OCI-LY1 (cell line): Measurements from ENCODE around the gene CCDC63.

Source experiments
- H2AFZ ChIP-seq: fragments of 200-600 bp; sonication (generic), shearing (Covaris generic); 2 replicates; pipeline ENCODE4 v1.6.0; 2014; ENCODE audit warnings: antibody characterized with exemption, mild to moderate bottlenecking, low read length
- H3F3A ChIP-seq: fragments of 200-600 bp; sonication (generic), shearing (Covaris generic); 2 replicates; pipeline ENCODE4 v1.6.0; 2014; ENCODE audit warnings: mild to moderate bottlenecking, antibody characterized with exemption, low read length, moderate library complexity; ENCODE audit not compliant: insufficient read depth
- H3K27ac ChIP-seq: fragments of 200-600 bp; sonication (generic); 2 replicates; pipeline ENCODE4 v1.5.1; 2014; ENCODE audit warnings: low read length, mixed run types, mild to moderate bottlenecking, low read depth; ENCODE audit not compliant: poor library complexity, severe bottlenecking
- H3K27me3 ChIP-seq: fragments of 200-600 bp; sonication (generic); 2 replicates; pipeline ENCODE4 v1.6.0; 2014; ENCODE audit warnings: antibody characterized with exemption, mild to moderate bottlenecking, low read length, moderate library complexity; ENCODE audit not compliant: insufficient read depth
- H3K36me3 ChIP-seq: fragments of 200-600 bp; sonication (generic); 2 replicates; pipeline ENCODE4 v1.6.1; 2014; ENCODE audit warnings: mild to moderate bottlenecking, antibody characterized with exemption, low read length, moderate library complexity, mixed read lengths; ENCODE audit not compliant: insufficient read depth
- H3K4me1 ChIP-seq: fragments of 200-600 bp; sonication (generic); 2 replicates; pipeline ENCODE4 v1.5.1; 2014; ENCODE audit warnings: mild to moderate bottlenecking, low read length, moderate library complexity; ENCODE audit not compliant: insufficient read depth, severe bottlenecking
- H3K4me2 ChIP-seq: fragments of 200-600 bp; sonication (generic), shearing (Covaris generic); 2 replicates; pipeline ENCODE4 v1.6.1; 2014; ENCODE audit warnings: low read length
- H3K4me3 ChIP-seq: fragments of 200-600 bp; sonication (generic); 2 replicates; pipeline ENCODE4 v1.5.1; 2014; ENCODE audit warnings: low read length, low read depth, mild to moderate bottlenecking, mixed read lengths; ENCODE audit not compliant: poor library complexity, severe bottlenecking
- H3K79me2 ChIP-seq: fragments of 200-600 bp; shearing (Covaris generic); 2 replicates; pipeline ENCODE4 v1.6.1; 2016; ENCODE audit warnings: mixed run types, low read length, mixed read lengths; ENCODE audit not compliant: insufficient read depth
- H3K9ac ChIP-seq: fragments of 200-600 bp; sonication (generic), shearing (Covaris generic); 2 replicates; pipeline ENCODE4 v1.6.1; 2014; ENCODE audit warnings: mild to moderate bottlenecking, low read length, mixed read lengths
- H3K9me2 ChIP-seq: fragments of 200-600 bp; sonication (generic), shearing (Covaris generic); 2 replicates; pipeline ENCODE4 v1.6.1; 2014; ENCODE audit warnings: low read depth, mild to moderate bottlenecking, low read length, mixed read lengths
- H3K9me3 ChIP-seq: fragments of 200-600 bp; shearing (Covaris generic); 2 replicates; pipeline ENCODE4 v1.6.1; 2014; ENCODE audit warnings: low read length, mixed read lengths
- H4K20me1 ChIP-seq: fragments of 200-600 bp; sonication (generic), shearing (Covaris generic); 2 replicates; pipeline ENCODE4 v1.6.0; 2016; ENCODE audit warnings: mild to moderate bottlenecking, low read length; ENCODE audit not compliant: insufficient read depth
- CTCF ChIP-seq: fragments of 200-600 bp; sonication (generic), shearing (Covaris generic); IDR thresholded peaks from 2 replicates; pipeline ENCODE4 v1.5.1; 2017; ENCODE audit warnings: mild to moderate bottlenecking, antibody characterized with exemption, low read length, moderate library complexity, mixed read lengths
- EZH2 ChIP-seq: fragments of 200-600 bp; sonication (generic), shearing (Covaris generic); IDR thresholded peaks from 2 replicates; pipeline ENCODE4 v1.8.0; 2017; ENCODE audit warnings: borderline replicate concordance, mixed run types, mild to moderate bottlenecking, antibody characterized with exemption, low read length, moderate library complexity, mixed read lengths

The CCDC63 gene

GRCh38 chr12:110934093-110934852 is 87.5 kb downstream of the CCDC63 start:
- Histone ChIP-seq H3K27me3 (no peaks in the 10 kb centered on the region), H3K4me1 (no peaks in the 10 kb centered on the region), H3K9ac (no peak overlapping the region), H3K36me3 (no peaks in the 10 kb centered on the region), H3K4me2 (no peak overlapping the region), H2AFZ (no peak overlapping the region), H3F3A (no peaks in the 10 kb centered on the region), H4K20me1 (no peaks in the 10 kb centered on the region), H3K9me2 (no peaks in the 10 kb centered on the region), H3K9me3 (no peaks in the 10 kb centered on the region), H3K4me3 (no peak overlapping the region), H3K79me2 (no peaks in the 10 kb centered on the region), H3K27ac (no peak overlapping the region)
- TF ChIP-seq EZH2 (no peak), CTCF (no peak)

- H3K27me3 ChIP-seq, result no peaks in the 10 kb centered on the region
- H3K4me2 ChIP-seq, result no peak overlapping the region
- H3K36me3 ChIP-seq, result no peaks in the 10 kb centered on the region
- no peaks in the 10 kb centered on the region for H3K79me2 ChIP-seq
- H4K20me1 ChIP-seq, result no peaks in the 10 kb centered on the region
- H3K4me1 ChIP-seq, result no peaks in the 10 kb centered on the region
- TF ChIP-seq CTCF (no peak), EZH2 (no peak)
- no peak overlapping the region for H2AFZ ChIP-seq
- H3K9me3 ChIP-seq, result no peaks in the 10 kb centered on the region
- H3K9me2 ChIP-seq, result no peaks in the 10 kb centered on the region
- H3F3A ChIP-seq, result no peaks in the 10 kb centered on the region
- no peak overlapping the region for H3K9ac ChIP-seq
- no peak overlapping the region for H3K4me3 ChIP-seq
- H3K27ac ChIP-seq, result no peak overlapping the region
These were observed 88.8 kb downstream of the CCDC63 start for GRCh38 chr12:110935588-110935987.

GRCh38 chr12:110936367-110937103 is 89.7 kb downstream of the CCDC63 start:
- Histone ChIP-seq H3K4me2 (no peak overlapping the region), H3K4me1 (no peaks in the 10 kb centered on the region), H3K9me3 (no peaks in the 10 kb centered on the region), H3K9me2 (no peaks in the 10 kb centered on the region), H3K27me3 (no peaks in the 10 kb centered on the region), H4K20me1 (no peaks in the 10 kb centered on the region), H3F3A (no peaks in the 10 kb centered on the region), H3K4me3 (no peak overlapping the region), H2AFZ (no peak overlapping the region), H3K9ac (no peak overlapping the region), H3K36me3 (no peaks in the 10 kb centered on the region), H3K79me2 (no peaks in the 10 kb centered on the region), H3K27ac (no peak overlapping the region)
- TF ChIP-seq CTCF, result no peak
- no peak for TF ChIP-seq EZH2
